Measurements from ENCODE around the gene DAB2IP. TPM values are rescaled to one million over a fixed set of nuclear protein-coding genes. Genes with fewer than 3 reads are reported as not detected.
"Not testable (repeated sequence)": the region's sequence is repeated elsewhere in the genome, so short reads cannot be mapped to it uniquely, and the experiment has no call there.

The DAB2IP gene
- total RNA-seq, 1 experiment from 2014 or later: 56.3 TPM

GRCh38 chr9:121619545-121620324, 31.7 kb upstream of the DAB2IP start:
- no peak for TF ChIP-seq CTCF (IDR thresholded peaks at IDR 0.05; ENCODE audit: unreplicated experiment)
- H3K36me3 Mint-ChIP-seq (ENCODE audit: insufficient read depth, unreplicated experiment): no peaks in the 10 kb centered on the region
- H3K4me1 Mint-ChIP-seq (ENCODE audit: low read depth, unreplicated experiment): peaks cover 20% of the 10 kb centered on the region
- no TSS peak for BruUV-seq (replicated peaks)
- no peak for DNase-seq
- H3K27ac Mint-ChIP-seq (ENCODE audit: unreplicated experiment): no peak overlapping the region
- H3K27me3 Mint-ChIP-seq (ENCODE audit: unreplicated experiment): no peaks in the 10 kb centered on the region
- H3K9me3 Mint-ChIP-seq (ENCODE audit: low read depth, unreplicated experiment): no peaks in the 10 kb centered on the region
- H3K4me3 Mint-ChIP-seq (ENCODE audit: low read depth, unreplicated experiment): no peak overlapping the region
- intact Hi-C loops (cut with micrococcal nuclease; ENCODE audit: unreplicated experiment): no loop called here
- CTCF ChIA-PET: interaction anchor here (0.5 to 2.1 kb wide), 5 partner anchors 12 to 101 kb away, joined by 3 to 9 read pairs (median 3); no protein-coding TSS in a partner anchor

GRCh38 chr9:121620325-121620673, 31.1 kb upstream of the DAB2IP start:
- H3K27ac Mint-ChIP-seq (ENCODE audit: unreplicated experiment): no peak overlapping the region
- no TSS peak for BruUV-seq (replicated peaks)
- DNase-seq: no peak
- no peak for TF ChIP-seq CTCF (IDR thresholded peaks at IDR 0.05; ENCODE audit: unreplicated experiment)
- H3K4me3 Mint-ChIP-seq (ENCODE audit: low read depth, unreplicated experiment): no peak overlapping the region
- CTCF ChIA-PET: interaction anchor here (1.2 to 2.1 kb wide), 2 partner anchors 64 to 100 kb away, joined by 3 to 9 read pairs; no protein-coding TSS in a partner anchor
- no peaks in the 10 kb centered on the region for H3K9me3 Mint-ChIP-seq (ENCODE audit: low read depth, unreplicated experiment)
- intact Hi-C loops (cut with micrococcal nuclease; ENCODE audit: unreplicated experiment): no loop called here
- no peaks in the 10 kb centered on the region for H3K27me3 Mint-ChIP-seq (ENCODE audit: unreplicated experiment)
- H3K36me3 Mint-ChIP-seq (ENCODE audit: insufficient read depth, unreplicated experiment): no peaks in the 10 kb centered on the region
- peaks cover 20% of the 10 kb centered on the region for H3K4me1 Mint-ChIP-seq (ENCODE audit: low read depth, unreplicated experiment)

- Mint-ChIP-seq H3K4me1 (ENCODE audit: low read depth, unreplicated experiment) (peaks cover 20% of the 10 kb centered on the region), H3K27ac (ENCODE audit: unreplicated experiment) (no peak overlapping the region), H3K36me3 (ENCODE audit: insufficient read depth, unreplicated experiment) (no peaks in the 10 kb centered on the region), H3K27me3 (ENCODE audit: unreplicated experiment) (no peaks in the 10 kb centered on the region), H3K9me3 (ENCODE audit: low read depth, unreplicated experiment) (no peaks in the 10 kb centered on the region), H3K4me3 (ENCODE audit: low read depth, unreplicated experiment) (no peak overlapping the region)
- TF ChIP-seq CTCF (IDR thresholded peaks at IDR 0.05; ENCODE audit: unreplicated experiment): peak; percentile 23
- CTCF ChIA-PET: interaction anchor here (0.8 to 2.1 kb wide), 3 partner anchors 63 to 100 kb away, joined by 3 to 9 read pairs (median 4); no protein-coding TSS in a partner anchor
- intact Hi-C loops (cut with micrococcal nuclease; ENCODE audit: unreplicated experiment): no loop called here
- DNase-seq: peak; percentile 52
- BruUV-seq (replicated peaks): no TSS peak
These were observed 30.5 kb upstream of the DAB2IP start for GRCh38 chr9:121620777-121621449.

GRCh38 chr9:121622387-121623203, 28.8 kb upstream of the DAB2IP start:
- Mint-ChIP-seq H3K4me1 (ENCODE audit: low read depth, unreplicated experiment) (peaks cover 20% of the 10 kb centered on the region), H3K4me3 (ENCODE audit: low read depth, unreplicated experiment) (peak overlapping the region; percentile 37), H3K9me3 (ENCODE audit: low read depth, unreplicated experiment) (no peaks in the 10 kb centered on the region), H3K36me3 (ENCODE audit: insufficient read depth, unreplicated experiment) (no peaks in the 10 kb centered on the region), H3K27me3 (ENCODE audit: unreplicated experiment) (no peaks in the 10 kb centered on the region), H3K27ac (ENCODE audit: unreplicated experiment) (no peak overlapping the region)
- TF ChIP-seq CTCF (IDR thresholded peaks at IDR 0.05; ENCODE audit: unreplicated experiment): no peak
- CTCF ChIA-PET: interaction anchor here (0.6 to 1.4 kb wide), 5 partner anchors 10 to 353 kb away, joined by 3 to 5 read pairs (median 3); no protein-coding TSS in a partner anchor
- intact Hi-C loops (cut with micrococcal nuclease; ENCODE audit: unreplicated experiment): no loop called here
- BruUV-seq (replicated peaks): no TSS peak
- DNase-seq: peak; percentile 39

- CTCF ChIA-PET: interaction anchor here (0.6 to 1.4 kb wide), 4 partner anchors 11 to 368 kb away, joined by 3 to 4 read pairs (median 4); no protein-coding TSS in a partner anchor
- intact Hi-C loops (cut with micrococcal nuclease; ENCODE audit: unreplicated experiment): not testable (repeated sequence)
These were observed 28.0 kb upstream of the DAB2IP start for GRCh38 chr9:121623430-121623829.

More at GRCh38 chr9:121623430-121623829, 28.0 kb upstream of the DAB2IP start:
- DNase-seq; H3K36me3 Mint-ChIP-seq (ENCODE audit: insufficient read depth, unreplicated experiment); H3K4me3 Mint-ChIP-seq (ENCODE audit: low read depth, unreplicated experiment); H3K27ac Mint-ChIP-seq (ENCODE audit: unreplicated experiment); H3K27me3 Mint-ChIP-seq (ENCODE audit: unreplicated experiment); BruUV-seq (replicated peaks); H3K9me3 Mint-ChIP-seq (ENCODE audit: low read depth, unreplicated experiment): not testable (repeated sequence)
- H3K4me1 Mint-ChIP-seq (ENCODE audit: low read depth, unreplicated experiment): peaks cover 20% of the 10 kb centered on the region

Data from Calu3 (cell line).